Stimulated activated naive CD8-positive, alpha-beta T cell treated with anti-CD3 and anti-CD28 coated beads, Interleukin-15, Interleukin-2, amounts not matched to agents 100 ng/mL and 50 ng/mL, for 24 hours (primary cell): ENCODE data around the gene DPYD.
A peak's percentile ranks its signal among the peaks of the same experiment; 100 is the strongest.

ENCODE experiments used
- H3K27ac Mint-ChIP-seq: one replicate; pipeline ENCODE4 v1.8.0; 2021; ENCODE audit warnings: mild to moderate bottlenecking, mixed read lengths
- H3K27me3 Mint-ChIP-seq: one replicate; pipeline ENCODE4 v1.8.0; 2021; ENCODE audit warnings: mixed read lengths
- H3K36me3 Mint-ChIP-seq: one replicate; pipeline ENCODE4 v1.8.0; 2021; ENCODE audit warnings: low read depth, mixed read lengths
- H3K4me1 Mint-ChIP-seq: one replicate; pipeline ENCODE4 v1.8.0; 2021; ENCODE audit warnings: low read depth, mixed read lengths
- H3K4me3 Mint-ChIP-seq: one replicate; pipeline ENCODE4 v1.8.0; 2021; ENCODE audit warnings: mild to moderate bottlenecking, mixed read lengths
- H3K9me3 Mint-ChIP-seq: one replicate; pipeline ENCODE4 v1.8.0; 2021; ENCODE audit warnings: mixed read lengths

Gene DPYD

GRCh38 chr1:97524211-97524610, 396.6 kb downstream of the DPYD start:
- Mint-ChIP-seq H3K27me3 (no peaks in the 10 kb centered on the region), H3K4me3 (no peak overlapping the region), H3K27ac (no peak overlapping the region), H3K9me3 (peaks cover 23% of the 10 kb centered on the region), H3K4me1 (no peaks in the 10 kb centered on the region), H3K36me3 (peaks cover 44% of the 10 kb centered on the region)

- peaks cover 31% of the 10 kb centered on the region for H3K36me3 Mint-ChIP-seq
Measured at GRCh38 chr1:97516588-97516987, 404.2 kb downstream of the DPYD start.

GRCh38 chr1:97508653-97509218, 412.1 kb downstream of the DPYD start:
- H3K36me3 Mint-ChIP-seq = peaks cover 32% of the 10 kb centered on the region
- H3K27ac Mint-ChIP-seq = no peak overlapping the region
- H3K9me3 Mint-ChIP-seq = no peaks in the 10 kb centered on the region
- no peaks in the 10 kb centered on the region for H3K27me3 Mint-ChIP-seq
- H3K4me3 Mint-ChIP-seq = no peak overlapping the region
- H3K4me1 Mint-ChIP-seq = peaks cover 19% of the 10 kb centered on the region

More at GRCh38 chr1:97516588-97516987, 404.2 kb downstream of the DPYD start:
- Mint-ChIP-seq H3K4me1 (no peaks in the 10 kb centered on the region), H3K27me3 (no peaks in the 10 kb centered on the region), H3K9me3 (peaks cover 13% of the 10 kb centered on the region), H3K27ac (no peak overlapping the region), H3K4me3 (no peak overlapping the region)

- Mint-ChIP-seq H3K27me3 (no peaks in the 10 kb centered on the region), H3K4me1 (peaks cover 19% of the 10 kb centered on the region), H3K36me3 (peaks cover 32% of the 10 kb centered on the region), H3K4me3 (no peak overlapping the region), H3K27ac (no peak overlapping the region), H3K9me3 (no peaks in the 10 kb centered on the region)
Measured at GRCh38 chr1:97507863-97508262, 413.0 kb downstream of the DPYD start.

- Mint-ChIP-seq H3K4me3 (no peak overlapping the region), H3K4me1 (peaks cover 19% of the 10 kb centered on the region), H3K27me3 (no peaks in the 10 kb centered on the region), H3K36me3 (peaks cover 30% of the 10 kb centered on the region), H3K27ac (peak overlapping the region; percentile 52), H3K9me3 (no peaks in the 10 kb centered on the region)
Measured at GRCh38 chr1:97506368-97506767, 414.5 kb downstream of the DPYD start.

- Mint-ChIP-seq H3K27me3 (no peaks in the 10 kb centered on the region), H3K4me3 (no peak overlapping the region), H3K9me3 (no peaks in the 10 kb centered on the region), H3K4me1 (peaks cover 19% of the 10 kb centered on the region), H3K27ac (no peak overlapping the region), H3K36me3 (peaks cover 30% of the 10 kb centered on the region)
Measured at GRCh38 chr1:97505816-97506215, 415.0 kb downstream of the DPYD start.

GRCh38 chr1:97505289-97505688, 415.5 kb downstream of the DPYD start:
- Mint-ChIP-seq H3K9me3 (no peaks in the 10 kb centered on the region), H3K4me3 (no peak overlapping the region), H3K36me3 (peaks cover 30% of the 10 kb centered on the region), H3K4me1 (peaks cover 19% of the 10 kb centered on the region), H3K27ac (no peak overlapping the region), H3K27me3 (no peaks in the 10 kb centered on the region)

GRCh38 chr1:97502360-97502759, 418.5 kb downstream of the DPYD start:
- Mint-ChIP-seq H3K27ac (no peak overlapping the region), H3K27me3 (no peaks in the 10 kb centered on the region), H3K4me3 (no peak overlapping the region), H3K36me3 (peaks cover 11% of the 10 kb centered on the region), H3K4me1 (peaks cover 19% of the 10 kb centered on the region), H3K9me3 (no peaks in the 10 kb centered on the region)

GRCh38 chr1:97501628-97502027, 419.2 kb downstream of the DPYD start:
- Mint-ChIP-seq H3K36me3 (peaks cover 8% of the 10 kb centered on the region), H3K4me1 (peaks cover 17% of the 10 kb centered on the region), H3K27me3 (no peaks in the 10 kb centered on the region), H3K27ac (no peak overlapping the region), H3K4me3 (no peak overlapping the region), H3K9me3 (no peaks in the 10 kb centered on the region)

GRCh38 chr1:97500760-97501159, 420.1 kb downstream of the DPYD start:
- no peaks in the 10 kb centered on the region for H3K9me3 Mint-ChIP-seq
- peaks cover 8% of the 10 kb centered on the region for H3K36me3 Mint-ChIP-seq
- no peaks in the 10 kb centered on the region for H3K27me3 Mint-ChIP-seq
- H3K4me3 Mint-ChIP-seq = no peak overlapping the region
- no peak overlapping the region for H3K27ac Mint-ChIP-seq
- peaks cover 8% of the 10 kb centered on the region for H3K4me1 Mint-ChIP-seq

GRCh38 chr1:97499667-97500066, 421.2 kb downstream of the DPYD start:
- H3K9me3 Mint-ChIP-seq = no peaks in the 10 kb centered on the region
- H3K4me1 Mint-ChIP-seq = no peaks in the 10 kb centered on the region
- peaks cover 4% of the 10 kb centered on the region for H3K36me3 Mint-ChIP-seq

GRCh38 chr1:97489834-97490233, 431.0 kb downstream of the DPYD start:
- Mint-ChIP-seq H3K27ac (no peak overlapping the region), H3K4me3 (no peak overlapping the region), H3K4me1 (no peaks in the 10 kb centered on the region), H3K27me3 (no peaks in the 10 kb centered on the region), H3K36me3 (peaks cover 1% of the 10 kb centered on the region), H3K9me3 (no peaks in the 10 kb centered on the region)

More at GRCh38 chr1:97499667-97500066, 421.2 kb downstream of the DPYD start:
- H3K27me3 Mint-ChIP-seq = no peaks in the 10 kb centered on the region
- H3K4me3 Mint-ChIP-seq = no peak overlapping the region
- H3K27ac Mint-ChIP-seq = no peak overlapping the region

GRCh38 chr1:97488530-97488929, 432.3 kb downstream of the DPYD start:
- peaks cover 5% of the 10 kb centered on the region for H3K36me3 Mint-ChIP-seq
- no peaks in the 10 kb centered on the region for H3K4me1 Mint-ChIP-seq
- H3K9me3 Mint-ChIP-seq = no peaks in the 10 kb centered on the region
- H3K27me3 Mint-ChIP-seq = no peaks in the 10 kb centered on the region
- H3K4me3 Mint-ChIP-seq = no peak overlapping the region
- no peak overlapping the region for H3K27ac Mint-ChIP-seq

- Mint-ChIP-seq H3K4me1 (no peaks in the 10 kb centered on the region), H3K36me3 (peaks cover 19% of the 10 kb centered on the region), H3K4me3 (no peak overlapping the region), H3K27ac (no peak overlapping the region), H3K9me3 (peaks cover 7% of the 10 kb centered on the region), H3K27me3 (no peaks in the 10 kb centered on the region)
Measured at GRCh38 chr1:97482022-97482421, 438.8 kb downstream of the DPYD start.

GRCh38 chr1:97467445-97467844, 453.4 kb downstream of the DPYD start:
- Mint-ChIP-seq H3K4me1 (no peaks in the 10 kb centered on the region), H3K36me3 (peaks cover 39% of the 10 kb centered on the region), H3K4me3 (no peak overlapping the region), H3K9me3 (peaks cover 12% of the 10 kb centered on the region), H3K27me3 (no peaks in the 10 kb centered on the region), H3K27ac (no peak overlapping the region)

GRCh38 chr1:97464305-97464704, 456.5 kb downstream of the DPYD start:
- Mint-ChIP-seq H3K27ac (no peak overlapping the region), H3K36me3 (peaks cover 23% of the 10 kb centered on the region), H3K4me1 (no peaks in the 10 kb centered on the region), H3K4me3 (no peak overlapping the region), H3K27me3 (no peaks in the 10 kb centered on the region), H3K9me3 (peaks cover 12% of the 10 kb centered on the region)
